ENCODE data around the gene FOXJ2.
"Not testable (repeated sequence)": the region's sequence is repeated elsewhere in the genome, so short reads cannot be mapped to it uniquely, and the experiment has no call there.

Gene FOXJ2

DNA sequence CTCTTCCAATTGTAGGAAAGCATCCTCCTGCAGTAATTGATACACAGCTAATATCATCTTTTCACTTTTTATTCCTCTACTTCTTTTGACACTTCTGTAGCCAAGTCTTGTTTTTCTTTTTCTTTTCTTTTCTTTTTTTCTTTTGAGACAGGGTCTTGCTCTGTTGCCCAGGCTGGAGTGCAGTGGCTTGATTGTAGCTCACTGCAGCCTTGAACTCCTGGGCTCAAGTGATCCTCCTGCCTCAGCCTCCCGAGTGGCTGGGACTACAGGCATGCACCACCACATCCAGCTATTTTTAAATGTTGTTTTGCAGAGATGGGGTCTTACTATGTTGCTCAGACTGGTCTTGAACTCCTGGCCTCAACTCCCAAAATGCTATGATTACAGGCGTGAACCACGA, 39.3 kb downstream of the FOXJ2 start:
- DNase-seq = not testable (repeated sequence)

DNA sequence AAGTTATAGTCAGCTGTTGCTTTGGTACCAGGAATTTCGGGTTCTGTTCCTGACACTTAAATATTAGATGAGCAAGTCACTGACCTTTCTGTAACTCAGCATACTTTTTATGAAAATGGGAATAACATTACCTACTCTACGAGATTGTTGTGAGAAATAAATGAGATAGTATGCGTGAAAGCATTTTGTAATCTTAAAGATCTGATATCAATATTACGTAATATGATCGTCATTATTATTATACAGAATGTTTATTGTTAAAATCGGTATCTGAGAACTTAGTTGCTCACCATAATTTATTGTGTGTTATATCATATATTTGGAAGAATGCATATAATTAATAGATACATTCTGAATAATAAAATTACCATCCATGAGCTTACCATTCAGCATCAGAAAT, 43.4 kb downstream of the FOXJ2 start:
- DNase-seq = no peak

DNA sequence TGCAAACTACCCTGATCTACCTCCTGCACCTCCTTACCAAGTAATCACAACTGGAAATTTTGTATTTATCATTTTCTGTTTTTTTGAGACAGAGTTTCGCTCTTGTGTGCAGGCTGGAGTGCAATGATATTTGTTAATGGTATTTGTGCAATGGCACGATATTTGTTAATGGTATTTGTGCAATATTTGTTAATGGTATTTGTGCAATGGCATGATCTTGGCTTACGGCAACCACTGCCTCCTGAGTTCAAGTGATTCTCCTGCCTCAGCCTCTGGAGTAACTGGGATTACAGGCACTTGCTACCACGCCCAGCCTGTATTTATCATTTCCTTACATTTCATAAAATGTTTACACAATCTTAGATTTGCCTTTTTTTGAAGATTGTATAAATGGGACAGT, 43.9 kb downstream of the FOXJ2 start:
- DNase-seq = no peak

DNA sequence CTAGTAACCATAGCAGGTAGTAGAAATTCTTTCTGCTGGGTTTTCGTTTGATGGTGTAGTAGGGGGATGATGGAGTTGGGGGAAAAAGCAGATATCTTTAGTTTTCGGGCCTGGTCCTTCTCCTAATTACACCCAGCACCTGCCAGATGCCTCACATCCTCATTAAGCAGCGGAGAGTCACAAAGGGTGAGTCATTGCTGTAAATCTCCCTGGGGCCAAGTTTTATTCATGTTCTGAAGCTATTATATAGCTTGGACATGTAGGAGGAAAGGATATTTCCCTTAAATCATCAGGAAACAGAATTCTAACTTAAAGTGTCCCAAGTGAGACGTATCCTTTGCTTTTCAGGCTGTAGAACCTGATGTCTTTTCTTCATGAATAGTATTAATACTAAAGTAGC, 44.7 kb downstream of the FOXJ2 start:
- DNase-seq = no peak

DNA sequence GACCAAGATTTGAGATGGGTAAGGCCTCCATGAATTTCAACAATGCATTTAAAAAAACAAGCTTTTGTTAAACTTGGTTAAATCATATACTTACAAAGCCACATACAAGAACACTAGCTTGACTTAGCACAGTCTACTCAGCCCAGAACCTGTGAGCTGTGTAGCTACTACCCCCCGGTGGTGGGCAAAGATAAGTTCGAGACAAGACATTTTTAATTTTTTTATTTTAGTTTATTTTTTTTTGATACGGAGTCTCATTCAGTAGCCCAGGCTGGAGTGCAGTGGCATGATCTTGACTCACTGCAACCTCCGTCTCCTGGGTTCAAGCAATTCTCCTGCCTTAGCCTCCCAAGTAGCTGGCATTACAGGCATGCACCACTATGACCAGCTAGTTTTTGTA, 45.9 kb downstream of the FOXJ2 start:
- DNase-seq = no peak

DNA sequence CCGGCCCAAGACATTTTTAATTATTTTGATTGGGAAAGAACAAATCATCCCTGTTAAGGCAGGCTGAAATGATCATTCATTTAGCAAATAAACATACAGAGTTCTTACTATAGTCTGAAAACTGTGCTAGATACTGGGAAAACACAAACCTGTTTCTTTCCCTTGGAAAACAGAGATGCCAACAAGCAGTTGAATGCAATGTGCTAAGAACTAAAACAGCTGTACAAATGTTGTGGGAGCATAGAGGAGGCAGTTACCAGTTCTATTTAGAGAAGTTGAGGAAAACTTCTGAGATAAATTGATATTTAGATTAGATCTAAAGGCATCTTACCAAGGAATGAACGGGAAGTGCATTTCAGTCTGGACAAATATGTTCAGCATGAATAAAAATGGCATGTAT, 46.4 kb downstream of the FOXJ2 start:
- no peak for DNase-seq

DNA sequence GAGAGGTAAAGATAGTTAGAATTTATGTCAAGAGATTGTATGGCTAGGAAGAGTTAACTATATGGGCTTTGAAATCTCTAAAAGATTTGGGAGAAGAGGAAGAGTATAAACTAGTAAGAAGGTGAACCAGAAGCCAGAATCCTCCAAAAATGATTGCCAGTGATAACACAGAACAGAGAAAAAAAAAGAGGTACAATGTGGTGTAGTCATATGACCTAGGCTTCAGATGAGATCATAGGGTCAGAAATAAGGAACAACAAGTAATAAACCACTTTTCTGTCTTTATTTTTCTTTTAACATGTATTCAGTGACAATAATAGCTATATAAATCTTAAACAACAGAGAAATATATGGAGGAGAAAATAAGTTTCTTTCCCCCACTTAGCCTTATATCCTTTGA, 47.6 kb downstream of the FOXJ2 start:
- no peak for DNase-seq

DNA sequence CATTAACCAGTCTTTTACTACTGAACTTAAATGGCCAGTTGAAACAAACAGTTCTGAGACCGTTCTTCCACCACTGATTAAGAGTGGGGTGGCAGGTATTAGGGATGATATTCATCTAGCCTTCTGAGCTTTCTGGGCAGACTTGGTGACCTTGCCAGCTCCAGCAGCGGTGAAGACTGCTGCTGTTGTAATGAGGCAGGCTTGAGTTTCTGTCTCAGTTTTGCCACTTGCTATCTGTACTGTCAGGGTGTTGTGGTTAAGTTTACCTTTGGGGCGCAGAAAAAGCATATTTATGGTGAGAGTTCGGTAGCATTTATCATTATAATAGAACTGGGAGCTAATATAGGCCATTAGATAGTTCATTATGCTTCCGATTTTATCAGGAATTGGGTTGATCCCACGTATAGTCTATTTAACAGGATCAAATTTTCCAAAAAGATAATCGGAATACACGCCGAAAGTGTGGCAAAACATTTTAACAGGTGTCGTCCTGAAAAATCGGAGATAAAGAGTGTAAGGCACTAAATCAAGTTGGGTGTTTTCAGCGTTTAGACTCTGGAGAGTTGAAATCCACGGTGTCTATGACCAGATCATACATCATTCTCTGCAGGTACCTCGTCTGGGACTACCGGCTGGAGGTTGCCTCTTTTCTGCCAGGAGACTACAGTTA, 48.9 kb downstream of the FOXJ2 start:
- DNase-seq = no peak

DNA sequence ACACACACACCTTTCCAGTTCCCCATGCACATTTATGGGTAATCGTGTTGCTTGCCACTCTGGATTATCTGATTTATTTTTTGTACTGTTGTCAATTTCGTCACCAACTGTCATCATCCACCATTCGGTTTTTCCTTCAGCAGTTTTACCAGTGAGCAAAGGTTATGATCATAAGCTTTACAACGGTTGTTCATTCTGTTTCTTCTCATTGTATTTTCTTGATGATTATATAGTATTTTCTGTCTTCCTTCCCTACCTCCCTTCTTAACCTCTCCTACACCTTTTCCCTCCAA, 50.2 kb downstream of the FOXJ2 start:
- DNase-seq = no peak

DNA sequence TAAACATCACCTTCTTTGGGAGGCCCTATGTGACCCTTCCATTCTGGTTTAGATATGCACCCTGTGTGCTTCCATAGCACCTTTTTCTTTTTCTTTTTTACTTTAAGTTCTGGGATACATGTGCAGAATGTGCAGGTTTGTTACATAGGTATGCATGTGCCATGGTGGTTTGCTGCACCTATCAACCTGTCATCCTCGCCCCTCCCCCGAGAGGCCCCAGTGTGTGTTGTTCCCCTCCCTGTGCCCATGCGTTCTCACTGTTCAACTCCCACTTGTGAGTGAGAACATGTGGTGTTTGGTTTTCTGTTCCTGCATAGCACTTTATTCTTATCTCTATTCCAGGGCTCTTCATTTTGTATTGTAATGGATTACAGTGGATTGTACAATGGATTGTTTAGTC, 51.8 kb downstream of the FOXJ2 start:
- DNase-seq = not testable (repeated sequence)

DNA sequence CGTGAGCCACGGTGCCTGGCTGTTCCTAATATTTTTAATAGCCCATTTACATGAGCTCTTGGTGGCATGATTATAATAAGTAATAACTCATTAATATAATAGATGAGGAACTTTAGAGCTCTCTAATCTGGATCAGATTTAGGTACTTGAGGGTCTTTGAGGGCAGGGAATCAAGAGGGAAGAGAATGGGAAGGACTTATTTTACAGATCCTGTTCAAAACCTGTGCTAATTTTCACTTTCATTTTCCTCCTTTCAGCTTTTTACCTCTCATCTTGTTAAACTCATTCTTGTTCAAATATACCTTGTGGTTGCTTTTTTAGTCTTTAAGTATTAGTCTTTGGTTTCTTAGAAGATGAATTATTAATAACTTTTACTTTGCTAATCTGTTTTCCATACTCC, 55.1 kb downstream of the FOXJ2 start:
- no peak for DNase-seq

DNA sequence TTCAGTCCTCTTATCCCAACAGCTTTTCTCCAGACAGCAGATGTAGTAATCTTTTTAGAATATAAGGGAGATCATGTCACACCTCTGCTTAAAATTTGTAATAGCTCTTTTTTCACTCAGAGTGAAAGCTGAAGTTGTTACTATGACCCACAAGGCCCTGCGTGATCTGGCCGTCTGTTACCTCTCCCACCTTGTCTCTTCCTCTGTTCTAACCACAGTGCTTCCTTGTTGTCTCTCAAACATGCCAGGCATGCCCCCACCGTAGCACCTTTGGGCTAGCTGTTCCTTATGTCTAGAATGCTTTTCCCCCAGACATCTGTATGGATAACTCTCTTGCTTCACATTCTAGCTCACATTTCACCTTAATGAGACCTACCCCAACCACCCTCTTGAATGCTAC, 56.1 kb downstream of the FOXJ2 start:
- no peak for DNase-seq

DNA sequence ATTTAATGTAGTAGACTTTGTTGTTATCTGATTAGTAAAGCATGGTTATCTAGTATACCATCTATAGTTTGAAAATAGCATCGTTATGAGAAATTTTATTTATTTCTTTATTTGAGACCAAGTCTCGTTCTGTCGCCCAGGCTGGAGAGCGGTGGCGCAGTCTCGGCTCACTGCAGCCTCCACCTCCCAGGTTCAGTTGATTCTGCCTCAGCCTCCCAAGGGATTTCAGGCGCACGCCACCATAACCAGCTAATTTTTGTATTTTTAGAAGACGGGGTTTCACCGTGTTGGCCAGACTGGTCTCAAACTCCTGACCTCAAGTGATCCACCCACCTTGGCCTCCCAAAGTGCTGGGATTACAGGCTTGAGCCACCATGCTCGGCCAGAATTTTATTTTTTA, 56.8 kb downstream of the FOXJ2 start:
- not testable (repeated sequence) for DNase-seq

DNA sequence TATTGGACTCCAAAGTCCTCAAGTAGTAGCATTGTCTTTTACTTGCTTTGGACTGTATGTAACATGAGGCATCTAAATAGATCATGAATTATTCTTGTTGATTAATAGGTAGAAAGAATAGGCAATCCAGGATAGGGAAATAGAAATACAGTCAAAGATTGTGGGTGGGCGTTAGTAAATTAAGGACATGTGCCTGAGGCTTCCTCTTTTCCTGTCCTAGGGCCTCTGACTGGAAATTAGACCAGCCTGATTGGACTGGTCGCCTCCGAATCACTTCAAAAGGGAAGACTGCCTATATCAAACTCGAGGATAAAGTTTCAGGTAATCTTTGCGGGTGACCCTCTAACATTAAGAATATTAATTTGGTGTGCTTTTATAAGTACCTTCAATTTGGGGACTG, 57.2 kb downstream of the FOXJ2 start:
- DNase-seq = no peak

DNA sequence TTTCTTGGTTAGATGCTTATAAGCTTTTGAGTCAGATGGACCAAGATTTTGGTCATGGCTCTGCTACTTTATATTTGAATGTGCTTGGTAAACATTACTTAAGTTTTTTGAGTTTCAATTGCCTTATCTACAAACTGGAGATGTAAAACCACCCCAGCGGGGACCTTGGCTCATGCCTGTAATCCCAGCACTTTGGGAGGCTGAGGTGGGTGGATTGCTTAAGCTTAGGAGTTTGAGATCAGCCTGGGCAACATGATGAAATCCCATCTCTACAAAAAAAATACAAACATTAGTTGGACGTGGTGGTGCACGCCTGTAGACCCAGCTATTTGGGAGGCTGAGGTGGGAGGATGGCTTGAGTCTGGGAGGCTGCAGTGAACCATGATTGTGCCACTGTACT, 60.8 kb downstream of the FOXJ2 start:
- no peak for DNase-seq

DNA sequence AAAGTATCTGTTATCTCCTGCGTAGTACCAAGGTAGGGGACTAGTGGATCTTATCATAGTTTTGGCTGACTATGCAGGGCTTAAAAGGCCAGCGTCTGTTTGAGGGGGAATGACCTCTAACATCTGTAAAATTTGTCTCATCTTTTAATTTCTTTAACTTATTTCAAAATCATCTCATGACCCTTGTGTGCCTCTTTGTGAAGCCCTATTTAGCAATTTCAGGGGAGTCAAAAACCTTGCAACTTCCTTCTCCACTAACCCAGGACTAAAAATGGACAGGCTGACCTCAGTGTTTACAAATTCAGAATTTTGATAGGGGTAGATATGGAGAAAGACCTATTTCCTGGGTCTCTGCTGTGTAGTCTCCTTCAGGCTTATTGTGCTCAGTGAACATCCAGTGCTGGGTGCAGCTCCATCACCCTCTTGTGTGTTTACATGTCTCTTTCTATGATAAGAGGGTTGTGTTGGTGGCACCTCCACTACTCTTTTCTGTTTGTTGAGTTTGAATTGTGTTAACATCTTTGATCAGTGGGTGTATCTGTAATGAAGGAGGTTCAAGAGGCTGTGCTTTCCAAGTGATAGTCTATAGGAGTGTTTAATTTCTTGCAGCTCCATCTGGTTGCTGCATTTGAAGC, 63.9 kb downstream of the FOXJ2 start:
- no peak for DNase-seq

DNA sequence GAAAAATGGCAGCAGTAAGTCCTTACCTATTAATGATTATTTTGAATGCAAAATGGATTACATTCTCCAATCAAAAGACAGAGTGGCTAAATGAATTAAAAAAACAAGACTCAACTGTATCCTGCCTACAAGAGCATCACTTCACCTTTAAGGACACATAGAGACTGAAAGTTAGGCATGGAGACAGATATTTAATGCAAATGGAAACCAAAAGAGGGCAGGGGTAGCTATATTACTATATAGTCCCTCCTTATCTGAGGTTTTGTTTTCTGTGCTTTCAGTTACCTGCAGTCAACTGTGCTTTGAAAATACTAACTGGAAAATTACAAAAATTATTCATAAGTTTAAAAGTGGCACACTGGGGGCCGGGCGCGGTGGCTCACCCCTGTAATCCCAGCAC, 66.7 kb downstream of the FOXJ2 start:
- DNase-seq = no peak
